Measurements from ENCODE around the gene WHRN.
A peak's percentile ranks its signal among the peaks of the same experiment; 100 is the strongest.

The WHRN gene

DNA sequence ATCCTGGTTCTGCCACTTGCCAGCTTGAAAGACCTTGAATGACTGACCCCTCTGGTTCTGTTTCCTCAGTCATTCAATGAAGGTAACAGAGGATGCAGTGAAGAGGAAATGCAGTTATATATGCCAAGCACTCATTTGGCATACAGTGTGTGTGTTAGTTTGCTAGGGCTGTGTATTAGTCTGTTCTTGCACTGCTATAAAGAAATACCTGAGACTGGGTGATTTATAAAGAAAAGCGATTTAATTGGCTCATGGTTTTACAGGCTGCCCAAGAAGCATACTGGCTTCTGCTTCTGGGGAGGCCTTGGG lies 8.6 kb upstream of the WHRN start:
- no peak for DNase-seq (ENCODE audit: low spot score)

DNA sequence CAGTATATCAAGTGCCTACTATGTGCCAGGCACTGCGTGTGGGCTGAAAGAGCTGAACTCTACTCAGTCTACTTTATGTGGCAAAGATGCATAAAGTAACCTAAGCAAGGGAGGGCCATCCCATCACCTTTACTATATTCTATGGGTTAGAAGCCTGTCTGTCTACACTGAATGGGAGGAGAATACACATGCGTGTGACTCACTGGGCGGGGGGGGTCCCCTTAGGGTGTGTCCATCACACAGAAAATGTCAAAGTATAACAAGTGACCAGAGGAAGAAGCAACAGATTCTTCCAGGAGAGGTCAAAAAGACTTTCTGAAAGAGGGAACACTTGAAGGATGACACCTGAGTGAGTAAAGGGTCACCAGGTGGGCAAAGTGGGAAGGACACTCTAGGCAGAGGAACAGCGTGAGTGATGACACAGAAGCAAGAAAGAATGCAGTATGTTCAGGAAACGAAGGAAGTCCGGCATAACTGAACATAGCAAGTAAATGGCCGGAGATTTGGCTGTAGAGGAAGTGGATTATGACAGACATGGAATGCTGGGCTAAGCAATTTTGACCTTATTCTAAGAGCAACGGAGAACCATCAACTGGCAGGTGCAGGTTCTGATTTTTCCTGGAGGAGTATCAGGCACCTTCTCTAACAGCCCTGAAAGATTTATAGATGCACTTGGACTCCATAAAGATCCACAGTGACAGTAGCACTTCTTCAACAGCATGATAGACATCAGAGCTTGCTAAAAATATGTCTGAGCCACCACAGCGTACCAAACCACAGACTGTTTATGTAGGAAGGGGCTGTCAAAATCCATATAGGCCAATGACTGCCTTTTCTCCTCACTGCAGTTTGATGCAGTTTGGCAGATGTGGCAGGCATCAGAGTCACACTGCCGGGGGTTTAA lies 8.0 kb upstream of the WHRN start:
- DNase-seq (ENCODE audit: low spot score) = no peak

GRCh38 chr9:114511978-114512874 lies 7.0 kb upstream of the WHRN start:
- DNase-seq (ENCODE audit: low spot score) = no peak

DNA sequence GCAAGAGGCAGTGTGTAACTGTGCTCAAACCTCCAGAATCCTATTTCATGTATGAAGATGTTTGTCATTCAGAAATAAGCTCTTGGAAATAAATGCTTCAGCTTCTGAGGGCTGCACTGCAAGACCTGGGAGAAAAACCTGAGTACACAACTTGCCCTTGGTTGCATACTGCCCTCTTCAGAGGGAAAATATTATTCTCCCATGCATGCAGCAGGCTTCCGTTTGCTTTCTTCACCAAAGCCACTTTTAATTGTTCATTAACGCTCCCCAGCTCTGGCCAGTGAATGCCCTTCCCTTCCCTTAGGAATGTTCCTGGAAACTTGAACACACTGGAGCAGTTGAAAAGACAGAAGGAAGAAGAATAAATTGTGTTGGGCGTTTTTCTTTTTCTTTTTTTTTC lies 2.5 kb upstream of the WHRN start:
- no peak for DNase-seq (ENCODE audit: low spot score)

- no peak for DNase-seq (ENCODE audit: low spot score)
Observed at GRCh38 chr9:114506082-114506390, 763 bp upstream of the WHRN start.

DNA sequence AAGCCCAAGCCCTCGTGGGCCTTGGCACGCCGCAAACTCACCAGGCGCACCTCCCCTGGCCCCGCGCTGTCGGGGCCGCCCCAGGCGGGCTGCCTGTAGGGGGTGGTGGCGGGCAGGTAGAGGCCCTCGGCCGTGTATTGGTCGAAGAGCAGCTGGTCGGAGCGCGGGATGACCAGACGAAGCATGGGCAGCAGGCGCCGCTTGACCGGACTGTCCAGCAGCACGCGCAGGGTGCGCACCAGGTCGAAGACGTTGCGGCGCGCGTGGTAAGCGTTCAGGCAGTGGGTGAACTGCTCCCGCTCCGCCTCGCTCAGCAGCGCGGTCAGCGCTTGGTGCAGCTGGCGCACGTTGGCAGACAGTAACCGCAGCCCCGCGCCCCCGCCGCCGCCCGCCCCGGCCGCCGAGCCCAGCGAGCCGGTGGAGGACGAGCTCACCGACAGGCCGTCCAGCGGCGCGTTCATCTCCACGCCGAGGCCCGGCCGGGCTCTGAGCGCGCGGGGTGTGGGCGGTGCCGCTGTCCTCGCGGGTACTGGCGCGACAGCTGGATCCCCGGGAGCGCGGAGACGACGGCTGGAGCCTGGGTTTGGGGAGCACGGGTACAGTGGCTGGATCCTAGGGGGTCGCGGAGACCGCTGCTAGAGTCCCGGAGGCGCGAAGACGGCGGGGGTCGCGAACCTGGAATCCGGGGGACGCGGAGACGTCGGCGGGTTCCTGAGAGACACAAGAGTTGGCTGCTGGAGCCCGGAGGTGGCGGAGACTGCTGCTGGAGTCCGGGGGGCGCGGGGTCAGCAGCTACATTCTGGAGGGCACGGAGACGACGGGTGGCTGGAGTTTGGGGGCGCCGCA lies 709 bp downstream of the WHRN start:
- peak; percentile 58 for DNase-seq (ENCODE audit: low spot score)

- no peak for DNase-seq (ENCODE audit: low spot score)
Observed at GRCh38 chr9:114503522-114504340, 1.5 kb downstream of the WHRN start.

GRCh38 chr9:114503009-114503408 lies 2.3 kb downstream of the WHRN start:
- DNase-seq (ENCODE audit: low spot score) = no peak

GRCh38 chr9:114501796-114502682 lies 3.2 kb downstream of the WHRN start:
- DNase-seq (ENCODE audit: low spot score) = peak; percentile 30

DNA sequence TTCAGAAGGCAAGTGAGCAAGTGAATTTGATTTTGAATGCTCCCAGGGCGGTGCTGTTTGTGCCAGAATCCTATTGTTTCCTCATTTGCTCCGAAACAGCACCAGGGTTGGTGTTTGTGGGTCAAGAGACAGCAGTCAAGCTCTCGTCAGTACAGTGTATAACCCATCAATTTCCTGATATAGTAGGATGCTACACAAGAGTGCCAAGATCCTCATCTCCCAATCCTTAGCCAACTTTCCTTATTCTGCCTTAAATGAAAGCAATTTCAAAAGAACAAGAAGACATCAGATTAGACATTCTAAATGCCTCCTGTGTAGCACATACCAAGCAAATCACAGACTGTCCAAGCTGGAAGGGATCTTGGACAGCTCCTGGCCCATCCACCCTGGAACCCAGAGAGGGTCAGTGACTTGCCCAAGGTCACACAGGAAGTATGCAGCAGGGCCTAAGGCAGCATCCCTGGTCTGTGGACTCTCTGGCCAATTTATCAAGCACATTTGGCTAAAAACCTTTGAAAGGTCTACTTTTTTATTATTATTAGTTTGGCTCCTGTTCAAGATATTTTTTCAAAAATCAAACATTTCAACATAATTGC lies 4.5 kb downstream of the WHRN start:
- no peak for DNase-seq (ENCODE audit: low spot score)

GRCh38 chr9:114499941-114500696 lies 5.2 kb downstream of the WHRN start:
- no peak for DNase-seq (ENCODE audit: low spot score)

DNA sequence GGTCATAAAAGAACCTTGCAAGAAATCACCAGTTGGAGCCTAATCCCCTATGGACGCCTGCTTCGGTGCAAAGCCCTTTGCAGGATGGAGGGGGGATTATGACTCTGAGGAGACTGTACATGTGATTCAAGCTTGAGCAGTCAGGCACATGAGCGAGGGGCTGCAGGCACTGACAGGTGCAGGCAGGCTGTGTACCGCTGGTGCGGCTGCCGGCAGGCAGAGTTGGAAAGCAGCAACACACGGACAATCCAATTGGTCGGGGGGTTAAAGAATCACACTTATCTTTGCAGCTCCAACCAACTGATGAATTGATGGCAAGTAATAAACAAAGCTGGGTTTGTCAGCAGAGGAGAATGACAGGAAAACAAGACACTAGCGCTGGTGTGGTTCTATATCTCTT lies 5.7 kb downstream of the WHRN start:
- DNase-seq (ENCODE audit: low spot score) = no peak

- DNase-seq (ENCODE audit: low spot score) = no peak
Observed at GRCh38 chr9:114497727-114498382, 7.4 kb downstream of the WHRN start.

DNA sequence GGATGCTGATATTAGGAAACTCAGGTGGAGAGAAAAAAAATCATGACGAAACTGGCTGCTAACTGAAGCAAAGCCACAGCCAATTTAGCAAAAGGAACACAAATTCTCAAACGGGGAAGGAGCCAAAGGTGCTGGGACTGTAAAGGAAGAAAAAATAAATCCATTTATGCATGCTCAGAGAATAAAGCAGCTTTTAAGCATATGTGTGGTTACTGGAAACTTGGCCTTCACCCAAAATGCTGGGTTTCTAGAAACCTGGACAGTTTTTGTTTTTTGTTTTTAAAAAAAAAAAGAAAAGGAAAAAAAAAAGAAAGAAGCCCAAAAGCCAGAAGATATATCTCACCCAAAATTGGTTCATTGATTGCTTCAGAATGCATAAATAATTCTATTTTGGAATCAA lies 8.0 kb downstream of the WHRN start:
- DNase-seq (ENCODE audit: low spot score) = no peak

DNA sequence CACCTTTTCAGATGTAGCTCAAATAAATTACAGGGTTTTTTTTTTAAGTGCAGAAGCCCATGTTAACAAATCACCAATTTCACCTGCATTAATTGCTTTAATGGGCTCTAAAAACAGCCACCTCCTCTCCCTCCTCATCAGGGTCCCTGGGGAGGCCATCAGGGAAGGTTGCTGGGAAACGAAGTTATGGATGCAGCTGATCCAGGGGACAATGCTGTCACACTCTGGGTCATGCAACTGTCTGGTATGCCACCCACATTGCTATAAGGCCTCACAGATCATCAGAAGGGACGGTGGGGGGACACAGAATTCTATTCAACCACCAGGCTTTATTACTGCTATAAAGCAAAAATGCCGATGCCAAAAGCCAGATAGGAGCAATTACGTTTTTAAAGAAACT lies 9.3 kb downstream of the WHRN start:
- no peak for DNase-seq (ENCODE audit: low spot score)

- DNase-seq (ENCODE audit: low spot score) = no peak
Observed at GRCh38 chr9:114494776-114495569, 10.3 kb downstream of the WHRN start.

DNA sequence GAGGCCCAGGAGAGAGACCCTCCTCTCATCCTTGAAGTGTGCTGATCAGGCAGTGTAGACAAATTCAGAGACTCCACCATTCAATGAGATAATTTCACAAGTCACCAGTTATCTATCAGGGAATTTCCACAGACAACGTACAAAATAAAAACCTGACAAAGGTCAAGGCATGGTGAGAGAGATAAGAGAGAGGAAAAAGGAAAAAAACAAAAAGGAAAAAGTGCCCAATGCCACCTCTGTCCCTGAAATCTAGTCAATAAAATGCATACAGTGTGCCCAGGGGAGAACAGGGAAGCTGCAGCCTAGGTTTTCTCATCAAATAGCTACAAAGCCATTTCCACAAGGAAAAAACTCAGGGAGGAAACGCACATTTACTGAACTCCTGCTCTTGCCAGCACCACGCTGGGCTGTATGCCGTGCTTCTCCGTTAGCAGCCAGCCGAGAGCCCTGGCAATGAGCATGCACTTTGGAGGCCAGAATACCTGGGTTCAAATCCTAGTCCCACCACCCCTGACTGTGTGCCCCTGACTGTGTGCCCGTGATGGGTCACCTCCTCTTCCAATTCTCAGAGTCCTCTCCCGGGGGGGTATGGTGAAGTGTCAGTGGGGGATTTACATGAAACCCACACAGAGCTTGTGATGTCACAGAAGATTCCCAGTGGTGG lies 11.6 kb downstream of the WHRN start:
- no peak for DNase-seq (ENCODE audit: low spot score)
